ENCODE data around the gene CAMK2B.

Gene CAMK2B

GRCh38 chr7:44325201-44325671 is at the start of gene CAMK2B:
Gene CAMK2B (minus strand): TSS chr7:44325594. CDS start chr7:44325421, 173 bp downstream.
- no peak for DNase-seq

- peak; percentile 26 for DNase-seq
Observed at GRCh38 chr7:44374007-44374763, 48.8 kb upstream of the CAMK2B start.

- DNase-seq: no peak
Observed at GRCh38 chr7:44373418-44373740, 48.0 kb upstream of the CAMK2B start.

- no peak for DNase-seq
Observed at GRCh38 chr7:44372560-44373417, 47.4 kb upstream of the CAMK2B start.

- DNase-seq: no peak
Observed at GRCh38 chr7:44368885-44369284, 43.5 kb upstream of the CAMK2B start.

- no peak for DNase-seq
Observed at GRCh38 chr7:44368455-44368854, 43.1 kb upstream of the CAMK2B start.

- peak; percentile 31 for DNase-seq
Observed at GRCh38 chr7:44367475-44368043, 42.2 kb upstream of the CAMK2B start.

- DNase-seq: no peak
Observed at GRCh38 chr7:44366986-44367385, 41.6 kb upstream of the CAMK2B start.

GRCh38 chr7:44353668-44354067 is 28.3 kb upstream of the CAMK2B start:
- DNase-seq: no peak

- DNase-seq: no peak
Observed at GRCh38 chr7:44348851-44349781, 23.7 kb upstream of the CAMK2B start.

- DNase-seq: no peak
Observed at GRCh38 chr7:44348300-44348699, 22.9 kb upstream of the CAMK2B start.

GRCh38 chr7:44347546-44348114 is 22.2 kb upstream of the CAMK2B start:
- no peak for DNase-seq

- DNase-seq: no peak
Observed at GRCh38 chr7:44346063-44346462, 20.7 kb upstream of the CAMK2B start.

- DNase-seq: no peak
Observed at GRCh38 chr7:44341401-44341800, 16.0 kb upstream of the CAMK2B start.

- DNase-seq: no peak
Observed at GRCh38 chr7:44338600-44338999, 13.2 kb upstream of the CAMK2B start.

- no peak for DNase-seq
Observed at GRCh38 chr7:44336491-44336890, 11.1 kb upstream of the CAMK2B start.

GRCh38 chr7:44335184-44335583 is 9.8 kb upstream of the CAMK2B start:
- no peak for DNase-seq

GRCh38 chr7:44334734-44335097 is 9.3 kb upstream of the CAMK2B start:
- DNase-seq: no peak

- DNase-seq: no peak
Observed at GRCh38 chr7:44333911-44334733, 8.7 kb upstream of the CAMK2B start.

- DNase-seq: no peak
Observed at GRCh38 chr7:44331682-44332081, 6.3 kb upstream of the CAMK2B start.

GRCh38 chr7:44330331-44330730 is 4.9 kb upstream of the CAMK2B start:
- DNase-seq: no peak

All from right forelimb (tissue), 1 donor.